DMS114 treated with DMSO at 0.1 percent for 48 hours (cell line): ENCODE data around the gene CDYL.
"Not testable (repeated sequence)": the region's sequence is repeated elsewhere in the genome, so short reads cannot be mapped to it uniquely, and the experiment has no call there.

Source experiments
- DNase-seq: peaks from one replicate; lab custom pipeline; 2025; ENCODE audit not compliant: unreplicated experiment; lab: John Stamatoyannopoulos, UW

CDYL gene

GRCh38 chr6:4983322-4983721 lies 207.1 kb downstream of the CDYL start:
- DNase-seq = no peak

- no peak for DNase-seq
These were observed 210.8 kb downstream of the CDYL start for GRCh38 chr6:4986999-4987398.

GRCh38 chr6:4987432-4987831 lies 211.2 kb downstream of the CDYL start:
- no peak for DNase-seq

GRCh38 chr6:4994741-4995140 lies 218.5 kb downstream of the CDYL start:
- DNase-seq = no peak

GRCh38 chr6:4997862-4998261 lies 221.7 kb downstream of the CDYL start:
- no peak for DNase-seq

- no peak for DNase-seq
These were observed 223.4 kb downstream of the CDYL start for GRCh38 chr6:4999586-4999985.

- peak; percentile 98 for DNase-seq
These were observed 227.6 kb downstream of the CDYL start, which contains the start of gene RPP40 for GRCh38 chr6:5003604-5004372. Gene RPP40, minus strand, starts transcription at chr6:5004037. Its CDS starts 35 bp downstream, at chr6:5004002.

- no peak for DNase-seq
These were observed 228.3 kb downstream of the CDYL start for GRCh38 chr6:5004373-5005037.

GRCh38 chr6:5005038-5005433 lies 228.8 kb downstream of the CDYL start:
- not testable (repeated sequence) for DNase-seq
